ENCODE data around the gene VPS9D1. TPM values are rescaled to one million over a fixed set of nuclear protein-coding genes. Genes with fewer than 3 reads are reported as not detected.
"Not testable (repeated sequence)": the region's sequence is repeated elsewhere in the genome, so short reads cannot be mapped to it uniquely, and the experiment has no call there.

The VPS9D1 gene
- total RNA-seq, 1 donor from 2014 or later: 17.9 TPM

GRCh38 chr16:89693931-89694783, 26.5 kb downstream of the VPS9D1 start:
- Mint-ChIP-seq H3K27ac (no peak overlapping the region), H3K36me3 (ENCODE audit: insufficient read depth) (peaks cover 4% of the 10 kb centered on the region), H3K4me3 (ENCODE audit: low read depth) (no peak overlapping the region), H3K27me3 (no peaks in the 10 kb centered on the region), H3K4me1 (ENCODE audit: low read depth) (no peaks in the 10 kb centered on the region), H3K9me3 (ENCODE audit: low read depth) (no peaks in the 10 kb centered on the region)
- TF ChIP-seq, protein P1, sequence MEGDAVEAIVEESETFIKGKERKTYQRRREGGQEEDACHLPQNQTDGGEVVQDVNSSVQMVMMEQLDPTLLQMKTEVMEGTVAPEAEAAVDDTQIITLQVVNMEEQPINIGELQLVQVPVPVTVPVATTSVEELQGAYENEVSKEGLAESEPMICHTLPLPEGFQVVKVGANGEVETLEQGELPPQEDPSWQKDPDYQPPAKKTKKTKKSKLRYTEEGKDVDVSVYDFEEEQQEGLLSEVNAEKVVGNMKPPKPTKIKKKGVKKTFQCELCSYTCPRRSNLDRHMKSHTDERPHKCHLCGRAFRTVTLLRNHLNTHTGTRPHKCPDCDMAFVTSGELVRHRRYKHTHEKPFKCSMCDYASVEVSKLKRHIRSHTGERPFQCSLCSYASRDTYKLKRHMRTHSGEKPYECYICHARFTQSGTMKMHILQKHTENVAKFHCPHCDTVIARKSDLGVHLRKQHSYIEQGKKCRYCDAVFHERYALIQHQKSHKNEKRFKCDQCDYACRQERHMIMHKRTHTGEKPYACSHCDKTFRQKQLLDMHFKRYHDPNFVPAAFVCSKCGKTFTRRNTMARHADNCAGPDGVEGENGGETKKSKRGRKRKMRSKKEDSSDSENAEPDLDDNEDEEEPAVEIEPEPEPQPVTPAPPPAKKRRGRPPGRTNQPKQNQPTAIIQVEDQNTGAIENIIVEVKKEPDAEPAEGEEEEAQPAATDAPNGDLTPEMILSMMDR (IDR thresholded peaks at IDR 0.05; ENCODE audit: unreplicated experiment): no peak
- DNase-seq (ENCODE audit: low spot score, unreplicated experiment): no peak

DNA sequence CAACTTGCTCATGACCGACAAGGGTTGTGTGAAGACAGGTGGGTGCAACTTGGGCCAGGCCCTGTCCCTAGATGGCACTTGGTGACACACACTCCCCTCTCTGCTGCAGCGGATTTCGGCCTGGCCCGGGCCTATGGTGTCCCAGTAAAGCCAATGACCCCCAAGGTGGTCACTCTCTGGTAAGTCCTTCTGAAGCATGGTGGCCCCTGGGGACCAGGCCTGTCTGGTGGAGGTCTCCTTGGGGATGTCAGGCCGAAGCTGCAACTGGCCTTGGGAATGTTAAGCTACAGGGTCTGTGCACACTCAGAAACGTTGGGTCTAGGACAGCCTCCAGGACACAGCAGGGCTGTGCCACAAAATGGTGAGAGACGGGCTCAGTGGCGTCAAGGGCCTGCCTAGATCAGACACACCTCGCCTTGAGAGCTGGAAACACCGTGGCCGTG, 27.4 kb downstream of the VPS9D1 start:
- DNase-seq (ENCODE audit: low spot score, unreplicated experiment): no peak
- no peak overlapping the region for H3K4me3 Mint-ChIP-seq (ENCODE audit: low read depth)
- no peaks in the 10 kb centered on the region for H3K27me3 Mint-ChIP-seq
- no peaks in the 10 kb centered on the region for H3K9me3 Mint-ChIP-seq (ENCODE audit: low read depth)
- TF ChIP-seq, protein P1 (IDR thresholded peaks at IDR 0.05; ENCODE audit: unreplicated experiment): no peak
- H3K36me3 Mint-ChIP-seq (ENCODE audit: insufficient read depth): peaks cover 3% of the 10 kb centered on the region
- H3K4me1 Mint-ChIP-seq (ENCODE audit: low read depth): peaks cover 2% of the 10 kb centered on the region
- no peak overlapping the region for H3K27ac Mint-ChIP-seq

GRCh38 chr16:89691986-89692569, 28.6 kb downstream of the VPS9D1 start:
- Mint-ChIP-seq H3K9me3 (ENCODE audit: low read depth) (no peaks in the 10 kb centered on the region), H3K4me3 (ENCODE audit: low read depth) (no peak overlapping the region), H3K27ac (no peak overlapping the region), H3K4me1 (ENCODE audit: low read depth) (peaks cover 11% of the 10 kb centered on the region), H3K27me3 (no peaks in the 10 kb centered on the region), H3K36me3 (ENCODE audit: insufficient read depth) (peaks cover 5% of the 10 kb centered on the region)
- no peak for DNase-seq (ENCODE audit: low spot score, unreplicated experiment)
- TF ChIP-seq, protein P1 (IDR thresholded peaks at IDR 0.05; ENCODE audit: unreplicated experiment): no peak

- no peak overlapping the region for H3K4me3 Mint-ChIP-seq (ENCODE audit: low read depth)
- no peaks in the 10 kb centered on the region for H3K27me3 Mint-ChIP-seq
- DNase-seq (ENCODE audit: low spot score, unreplicated experiment): no peak
- peaks cover 11% of the 10 kb centered on the region for H3K4me1 Mint-ChIP-seq (ENCODE audit: low read depth)
- H3K27ac Mint-ChIP-seq: no peak overlapping the region
- TF ChIP-seq, protein P1 (IDR thresholded peaks at IDR 0.05; ENCODE audit: unreplicated experiment): no peak
- H3K9me3 Mint-ChIP-seq (ENCODE audit: low read depth): no peaks in the 10 kb centered on the region
- peaks cover 5% of the 10 kb centered on the region for H3K36me3 Mint-ChIP-seq (ENCODE audit: insufficient read depth)
Observed at GRCh38 chr16:89691231-89691985, 29.3 kb downstream of the VPS9D1 start.

DNA sequence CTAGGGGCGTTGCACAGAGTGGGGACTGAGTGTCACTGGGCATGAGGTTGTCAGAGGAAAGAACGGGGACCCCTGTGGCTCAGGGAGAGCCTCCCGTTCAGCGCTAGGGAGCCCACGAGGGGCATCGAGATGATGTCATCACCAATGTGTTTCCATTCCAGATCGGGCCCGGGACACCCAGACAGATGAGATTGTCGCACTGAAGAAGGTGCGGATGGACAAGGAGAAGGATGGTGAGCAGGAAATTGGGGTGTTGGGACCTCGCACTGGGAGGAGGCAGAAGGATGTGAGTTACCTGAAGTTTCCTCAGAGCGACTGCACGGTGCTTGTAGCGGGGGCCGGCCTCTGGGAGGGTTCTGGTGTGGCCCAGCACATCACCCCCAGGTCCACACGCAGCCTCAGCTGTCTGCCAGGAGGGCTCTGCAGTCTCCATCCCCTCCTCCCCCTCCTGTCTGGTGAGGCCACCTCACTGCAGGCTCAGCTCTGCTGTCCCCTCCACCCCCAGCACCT, 30.3 kb downstream of the VPS9D1 start:
- no peak for DNase-seq (ENCODE audit: low spot score, unreplicated experiment)
- H3K4me3 Mint-ChIP-seq (ENCODE audit: low read depth): no peak overlapping the region
- TF ChIP-seq, protein P1 (IDR thresholded peaks at IDR 0.05; ENCODE audit: unreplicated experiment): no peak
- H3K4me1 Mint-ChIP-seq (ENCODE audit: low read depth): peaks cover 11% of the 10 kb centered on the region
- H3K27ac Mint-ChIP-seq: no peak overlapping the region
- no peaks in the 10 kb centered on the region for H3K27me3 Mint-ChIP-seq
- peaks cover 12% of the 10 kb centered on the region for H3K36me3 Mint-ChIP-seq (ENCODE audit: insufficient read depth)
- H3K9me3 Mint-ChIP-seq (ENCODE audit: low read depth): peaks cover 4% of the 10 kb centered on the region

GRCh38 chr16:89689621-89690020, 31.1 kb downstream of the VPS9D1 start:
- Mint-ChIP-seq H3K4me1 (ENCODE audit: low read depth) (peaks cover 11% of the 10 kb centered on the region), H3K36me3 (ENCODE audit: insufficient read depth) (peaks cover 20% of the 10 kb centered on the region)
- not testable (repeated sequence) for H3K27me3 Mint-ChIP-seq; DNase-seq (ENCODE audit: low spot score, unreplicated experiment); H3K4me3 Mint-ChIP-seq (ENCODE audit: low read depth); H3K27ac Mint-ChIP-seq; H3K9me3 Mint-ChIP-seq (ENCODE audit: low read depth)

Data from progenitor cell of endocrine pancreas (in vitro differentiated cells).